Mesodermal cell (in vitro differentiated cells): ENCODE measurements around the gene EPG5.

Experiments used
- H3K27ac ChIP-seq: 2 replicates; pipeline ENCODE4 v1.7.0; 2013; ENCODE audit warnings: mild to moderate bottlenecking, low read depth, low read length, moderate library complexity; ENCODE audit not compliant: severe bottlenecking
- H3K36me3 ChIP-seq: 2 replicates; pipeline ENCODE4 v1.7.1; 2013; ENCODE audit warnings: mild to moderate bottlenecking, low read length, moderate library complexity; ENCODE audit not compliant: control insufficient read depth, insufficient read depth
- H3K4me1 ChIP-seq: one replicate; pipeline ENCODE4 v1.7.1; 2013; ENCODE audit warnings: mild to moderate bottlenecking, low read length; ENCODE audit not compliant: insufficient read depth, control insufficient read depth, poor library complexity, severe bottlenecking
- H3K4me3 ChIP-seq: 2 replicates; pipeline ENCODE4 v1.7.0; 2013; ENCODE audit warnings: low read length, control low read depth, mild to moderate bottlenecking; ENCODE audit not compliant: insufficient read depth, poor library complexity, severe bottlenecking; ENCODE audit errors: extremely low read depth
- H3K9me3 ChIP-seq: 2 replicates; pipeline ENCODE4 v1.7.1; 2013; ENCODE audit warnings: mild to moderate bottlenecking, low read length, moderate library complexity; ENCODE audit not compliant: control insufficient read depth
- WGBS, 2 experiments: methylation state at CpG; one replicate each; pipeline ENCODE4 v1.1.5; 2013; ENCODE audit warnings: missing lambda C conversion rate in 2 of 2; ENCODE audit not compliant: insufficient coverage in 2 of 2; 5-methylcytosine and 5-hydroxymethylcytosine counted together

The EPG5 gene

DNA sequence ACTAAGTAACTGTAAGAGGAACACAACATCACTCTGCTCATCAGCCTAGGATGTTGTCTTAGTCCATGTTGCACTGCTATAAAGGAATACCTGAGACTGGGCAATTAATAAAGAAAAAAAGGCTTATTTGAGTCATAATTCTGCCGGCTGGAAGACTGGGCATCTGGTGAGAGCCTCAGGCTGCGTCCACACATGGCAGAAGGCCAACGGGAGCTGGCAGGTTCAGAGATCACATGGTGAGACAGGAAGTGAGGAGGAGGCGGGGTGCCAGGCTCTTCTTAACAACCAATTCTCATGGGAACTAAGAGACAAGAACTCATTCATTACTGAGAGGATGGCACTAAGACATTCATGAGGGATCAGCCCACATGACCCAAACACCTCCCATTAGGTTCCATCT, 46.8 kb downstream of the EPG5 start:
- H3K9me3 ChIP-seq: no peaks in the 10 kb centered on the region
- WGBS, 2 experiments: 79 to 100% methylated on average over 2 to 3 of the region's 4 CpGs
- H3K36me3 ChIP-seq: peaks cover 71% of the 10 kb centered on the region
- H3K4me1 ChIP-seq: no peaks in the 10 kb centered on the region
- no peak overlapping the region for H3K4me3 ChIP-seq
- H3K27ac ChIP-seq: no peak overlapping the region

GRCh38 chr18:45916302-45916701, 50.8 kb downstream of the EPG5 start:
- Histone ChIP-seq H3K27ac (no peak overlapping the region), H3K36me3 (peaks cover 82% of the 10 kb centered on the region), H3K9me3 (no peaks in the 10 kb centered on the region), H3K4me1 (no peaks in the 10 kb centered on the region), H3K4me3 (no peak overlapping the region)
- 93 to 94% methylated on average over 6 of the region's 8 CpGs for WGBS, 2 experiments

GRCh38 chr18:45913276-45913675, 53.9 kb downstream of the EPG5 start:
- Histone ChIP-seq H3K27ac (no peak overlapping the region), H3K9me3 (no peaks in the 10 kb centered on the region), H3K4me1 (no peaks in the 10 kb centered on the region), H3K36me3 (peaks cover 79% of the 10 kb centered on the region), H3K4me3 (no peak overlapping the region)
- 86 to 100% methylated on average over 2 to 4 of the region's 4 CpGs for WGBS, 2 experiments

GRCh38 chr18:45910405-45911023, 56.6 kb downstream of the EPG5 start:
- Histone ChIP-seq H3K9me3 (no peaks in the 10 kb centered on the region), H3K4me1 (no peaks in the 10 kb centered on the region), H3K36me3 (peaks cover 77% of the 10 kb centered on the region), H3K4me3 (no peak overlapping the region), H3K27ac (no peak overlapping the region)
- WGBS, 2 experiments: 46 to 56% methylated on average over 3 to 4 of the region's 4 CpGs

DNA sequence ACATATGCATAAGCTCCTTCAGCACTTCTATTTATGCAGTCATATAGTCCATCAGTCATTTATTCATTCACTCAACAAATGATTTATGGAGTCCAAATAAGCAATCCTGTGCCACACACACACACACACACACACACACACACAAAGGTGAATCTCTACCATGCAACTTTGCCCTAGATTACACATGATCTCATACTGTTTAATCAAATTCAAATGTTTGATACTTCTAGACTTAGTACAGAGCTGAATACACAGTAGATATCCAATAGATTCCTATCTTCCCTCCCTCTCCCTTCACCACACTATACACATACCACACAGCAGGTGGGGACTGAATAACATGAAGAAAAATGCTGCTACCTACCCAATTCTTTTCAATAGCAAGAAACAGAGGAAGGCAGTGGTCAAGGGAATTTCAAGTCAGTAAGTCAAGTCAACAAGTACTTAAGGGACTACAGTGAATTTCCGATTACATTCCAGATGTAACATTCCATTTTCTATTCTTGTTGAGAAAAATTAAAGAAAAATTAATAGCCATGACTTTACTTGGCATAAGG, 65.4 kb downstream of the EPG5 start:
- H3K27ac ChIP-seq: no peak overlapping the region
- no CpG with 5 or more reads among the region's 1 CpG for WGBS, 2 experiments
- no peaks in the 10 kb centered on the region for H3K4me1 ChIP-seq
- peaks cover 68% of the 10 kb centered on the region for H3K36me3 ChIP-seq
- H3K9me3 ChIP-seq: no peaks in the 10 kb centered on the region
- no peak overlapping the region for H3K4me3 ChIP-seq

GRCh38 chr18:45900623-45901022, 66.5 kb downstream of the EPG5 start:
- H3K4me1 ChIP-seq: no peaks in the 10 kb centered on the region
- H3K36me3 ChIP-seq: peaks cover 66% of the 10 kb centered on the region
- 94 to 100% methylated on average over 3 of the region's 4 CpGs for WGBS, 2 experiments
- H3K9me3 ChIP-seq: no peaks in the 10 kb centered on the region
- H3K4me3 ChIP-seq: no peak overlapping the region
- no peak overlapping the region for H3K27ac ChIP-seq

- Histone ChIP-seq H3K9me3 (no peaks in the 10 kb centered on the region), H3K36me3 (peaks cover 50% of the 10 kb centered on the region), H3K4me1 (peaks cover 5% of the 10 kb centered on the region), H3K4me3 (no peak overlapping the region), H3K27ac (no peak overlapping the region)
These were observed 70.1 kb downstream of the EPG5 start for GRCh38 chr18:45896991-45897390.

GRCh38 chr18:45896452-45896851, 70.7 kb downstream of the EPG5 start:
- 90 to 91% methylated on average over 2 to 3 of the region's 7 CpGs for WGBS, 2 experiments
- Histone ChIP-seq H3K9me3 (no peaks in the 10 kb centered on the region), H3K4me3 (no peak overlapping the region), H3K36me3 (peaks cover 45% of the 10 kb centered on the region), H3K4me1 (peaks cover 10% of the 10 kb centered on the region), H3K27ac (no peak overlapping the region)

- no peak overlapping the region for H3K27ac ChIP-seq
These were observed 71.8 kb downstream of the EPG5 start for GRCh38 chr18:45895339-45895738.

GRCh38 chr18:45894818-45895217, 72.3 kb downstream of the EPG5 start:
- peaks cover 11% of the 10 kb centered on the region for H3K4me1 ChIP-seq
- no peak overlapping the region for H3K27ac ChIP-seq
- peaks cover 36% of the 10 kb centered on the region for H3K36me3 ChIP-seq
- 94 to 100% methylated on average over 2 of the region's 3 CpGs for WGBS, 2 experiments
- no peaks in the 10 kb centered on the region for H3K9me3 ChIP-seq
- no peak overlapping the region for H3K4me3 ChIP-seq

More at GRCh38 chr18:45895339-45895738, 71.8 kb downstream of the EPG5 start:
- H3K4me3 ChIP-seq: no peak overlapping the region
- peaks cover 11% of the 10 kb centered on the region for H3K4me1 ChIP-seq
- H3K9me3 ChIP-seq: no peaks in the 10 kb centered on the region
- peaks cover 39% of the 10 kb centered on the region for H3K36me3 ChIP-seq
- no CpG with 5 or more reads among the region's 1 CpG for WGBS, 2 experiments

- Histone ChIP-seq H3K36me3 (peaks cover 39% of the 10 kb centered on the region), H3K9me3 (no peaks in the 10 kb centered on the region), H3K27ac (peak overlapping the region; percentile 8), H3K4me3 (no peak overlapping the region), H3K4me1 (peaks cover 11% of the 10 kb centered on the region)
- WGBS, 2 experiments: no CpG with 5 or more reads among the region's 2 CpGs
These were observed 75.3 kb downstream of the EPG5 start for GRCh38 chr18:45891806-45892205.
